Stimulated activated CD8-positive, alpha-beta memory T cell treated with anti-CD3 and anti-CD28 coated beads, Interleukin-7, amount 100 ng/mL, for 1 hour (primary cell): ENCODE measurements around the gene ABHD5.

Source experiments
- DNase-seq, 2 donors: peaks; one replicate each; pipeline ENCODE4 v3.0.0-alpha.2; 2020; ENCODE audit warnings: low read depth in 2 of 2

ABHD5 gene

DNA sequence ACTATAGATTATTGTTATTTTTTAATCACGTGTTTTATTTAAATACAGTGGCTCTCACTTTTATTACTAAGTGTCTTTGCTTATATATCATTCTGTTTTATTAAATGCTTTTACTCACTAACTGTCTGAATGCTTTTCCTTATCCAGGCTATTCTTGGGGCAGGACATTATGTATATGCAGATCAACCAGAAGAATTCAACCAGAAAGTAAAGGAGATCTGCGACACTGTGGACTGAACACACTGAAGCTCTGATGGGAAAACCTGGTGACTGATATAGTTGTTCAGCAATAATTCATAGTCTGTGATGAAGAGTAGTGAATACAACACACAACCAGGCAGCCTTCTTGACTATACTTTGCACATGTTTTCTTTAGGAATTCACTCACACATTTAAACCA is 27.6 kb downstream of the ABHD5 start:
- DNase-seq = no peak

DNA sequence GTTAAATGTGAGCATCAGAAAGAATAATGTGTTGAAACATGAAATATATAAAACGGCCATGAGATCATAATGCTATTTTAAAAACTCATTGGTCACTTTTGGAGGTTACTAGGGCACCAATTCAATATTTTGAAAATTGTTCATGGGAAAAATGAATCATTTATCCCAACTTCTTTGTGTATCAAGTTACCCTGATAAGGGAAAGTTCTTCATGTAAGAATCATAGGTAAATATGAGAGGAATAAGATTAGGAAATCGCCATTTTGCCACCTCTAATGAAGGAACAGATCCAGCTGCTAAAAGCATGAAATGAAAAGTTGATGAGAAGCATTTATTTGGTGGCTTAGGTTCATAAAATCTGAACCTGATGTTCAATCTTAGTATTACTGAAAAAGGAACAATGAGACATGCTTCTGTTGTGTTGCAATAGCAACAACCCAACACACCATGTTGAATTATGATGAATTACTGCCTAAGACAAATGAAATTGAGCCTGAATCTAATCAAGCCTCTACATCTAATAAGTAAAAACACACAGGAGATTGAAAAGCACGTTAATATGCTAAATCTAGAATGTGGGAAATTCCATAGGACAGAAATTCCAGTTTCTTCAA is 32.5 kb downstream of the ABHD5 start:
- no peak for DNase-seq

DNA sequence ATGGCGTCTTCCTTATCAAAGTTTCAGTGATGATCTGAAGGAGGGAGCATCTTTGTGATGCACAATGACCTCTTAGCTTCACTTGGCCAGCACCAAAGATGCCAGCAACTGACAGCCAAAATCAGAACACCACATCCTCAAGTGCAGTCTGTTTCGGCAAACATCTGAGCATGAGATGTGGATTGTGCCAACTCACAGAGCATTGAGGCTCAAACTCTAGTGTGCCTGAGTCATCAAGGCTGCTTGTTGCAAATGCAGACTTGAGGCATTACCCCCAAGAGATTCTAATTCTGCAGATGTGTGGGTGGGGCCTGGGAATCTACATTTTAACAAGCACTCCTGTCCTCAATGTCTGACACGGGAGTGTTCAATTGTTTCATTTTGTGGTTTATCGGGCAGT is 35.8 kb downstream of the ABHD5 start:
- no peak for DNase-seq

DNA sequence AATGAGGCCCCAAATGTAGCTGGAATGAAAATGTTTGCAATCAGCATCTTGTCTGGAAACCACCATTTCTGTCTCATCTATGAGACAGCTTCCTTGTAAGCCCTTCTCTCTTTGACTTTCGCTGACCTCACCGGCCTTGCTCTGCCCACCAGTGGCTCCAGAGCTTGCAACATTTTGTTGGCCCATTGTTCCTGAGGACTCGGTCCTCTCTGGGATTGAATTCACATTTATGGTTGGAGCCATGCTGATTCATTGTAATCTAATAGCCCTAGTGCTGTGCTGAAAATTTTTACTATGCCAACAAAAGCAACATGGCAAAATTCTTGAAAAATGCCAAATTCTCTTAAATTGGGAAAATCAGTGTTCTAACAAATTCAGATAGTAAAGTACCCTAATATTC is 37.2 kb downstream of the ABHD5 start:
- DNase-seq = no peak

DNA sequence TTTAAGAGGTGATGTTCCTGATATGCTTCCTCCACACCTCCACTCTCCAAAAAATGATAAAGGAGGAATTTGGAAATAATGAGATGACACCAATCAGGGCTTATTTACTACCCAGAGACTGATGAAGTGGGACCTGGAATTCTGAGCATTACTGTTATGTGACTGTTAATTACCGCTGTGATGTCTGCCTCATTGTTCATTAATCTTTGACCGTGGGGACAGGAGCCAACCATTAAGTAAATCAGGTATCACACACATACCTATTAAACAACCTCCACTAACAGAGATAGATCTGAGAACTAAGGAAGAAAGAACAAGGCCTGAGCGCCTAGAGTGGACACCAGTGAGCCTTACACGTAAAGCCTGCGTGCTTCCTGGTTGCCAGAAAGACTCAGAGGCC is 37.7 kb downstream of the ABHD5 start:
- DNase-seq = no peak

DNA sequence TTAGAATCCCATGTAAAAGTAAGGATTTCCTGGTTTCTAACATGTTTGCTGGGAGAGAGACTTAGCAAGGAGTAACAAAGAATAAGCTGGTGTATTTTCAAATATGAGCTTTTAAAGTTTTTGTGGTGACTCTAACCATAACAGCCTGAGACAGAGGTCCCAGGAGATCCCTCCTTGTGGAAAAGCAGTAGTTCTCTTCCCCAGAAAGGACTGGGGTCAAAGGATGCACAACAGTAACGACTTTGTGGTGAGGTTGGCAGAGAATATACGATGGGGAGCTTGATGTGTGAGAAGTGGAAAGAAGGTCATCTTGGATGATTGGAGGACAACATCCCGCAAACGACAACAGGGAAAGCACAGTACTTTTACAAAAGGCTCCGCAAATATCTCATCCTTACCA is 38.2 kb downstream of the ABHD5 start:
- DNase-seq = no peak

DNA sequence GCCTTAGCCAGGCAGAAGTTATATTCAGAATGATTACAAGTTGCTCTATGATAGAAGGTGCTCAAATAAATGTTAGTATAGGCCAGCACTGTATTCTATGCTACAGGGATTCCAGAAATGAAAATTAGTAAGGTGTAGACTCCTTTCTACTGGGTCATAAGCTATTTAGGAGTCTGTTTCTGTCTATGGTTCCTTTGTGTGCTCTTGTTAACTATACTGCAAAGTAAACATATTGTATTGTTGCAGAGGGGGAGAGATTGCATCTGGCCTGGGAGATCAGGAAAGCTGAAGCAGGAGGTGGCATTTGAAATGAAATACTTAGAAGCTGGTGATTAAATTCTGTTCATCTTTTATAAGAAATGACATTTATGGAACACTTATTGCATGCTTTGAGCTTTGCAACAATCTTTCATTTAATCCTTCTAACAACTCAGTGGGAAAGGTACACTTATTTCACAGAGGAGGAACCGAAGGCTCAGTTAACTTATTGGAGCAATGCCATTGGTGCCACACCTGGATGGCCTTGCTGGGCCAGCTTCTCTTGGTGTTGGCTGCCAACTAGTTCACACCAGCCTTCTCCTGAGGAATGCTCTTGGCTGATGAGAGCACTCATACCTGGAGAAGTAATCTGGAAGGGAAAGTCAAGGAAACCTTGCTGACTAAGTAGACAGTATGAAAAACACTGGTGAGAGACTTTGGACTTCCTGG is 39.1 kb downstream of the ABHD5 start:
- DNase-seq = no peak

DNA sequence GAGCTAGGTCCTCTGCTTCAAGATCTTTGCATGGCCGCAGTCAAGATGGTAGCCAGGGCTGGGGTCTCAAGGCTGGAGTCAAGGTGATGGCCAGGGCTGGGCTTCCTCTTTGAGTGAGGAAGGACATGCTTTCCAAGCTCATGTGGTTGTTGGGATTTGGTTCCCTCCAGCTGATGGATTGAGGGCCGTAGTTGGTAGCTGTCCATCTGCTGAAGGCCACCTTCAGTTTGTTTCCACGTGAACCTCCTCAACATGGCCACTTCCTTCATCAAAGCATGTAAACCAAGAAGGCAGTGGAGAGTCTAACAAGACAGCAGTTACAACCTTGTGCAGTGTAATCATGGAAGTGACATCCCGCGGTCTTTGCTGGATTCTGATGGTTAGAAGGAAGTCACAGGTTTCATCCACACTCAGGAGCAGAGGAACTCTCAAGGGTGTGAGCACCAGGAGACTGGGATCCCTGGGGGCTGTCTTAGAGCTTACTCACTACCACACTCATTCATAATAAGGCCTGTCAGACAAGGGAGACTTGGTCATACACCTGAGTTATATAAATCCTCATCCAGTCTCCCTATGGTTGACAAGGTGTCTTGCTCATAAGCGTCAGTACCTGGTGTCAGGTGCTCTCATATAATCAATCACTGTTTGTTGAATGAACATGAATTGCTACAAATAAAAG is 42.1 kb downstream of the ABHD5 start:
- no peak for DNase-seq

DNA sequence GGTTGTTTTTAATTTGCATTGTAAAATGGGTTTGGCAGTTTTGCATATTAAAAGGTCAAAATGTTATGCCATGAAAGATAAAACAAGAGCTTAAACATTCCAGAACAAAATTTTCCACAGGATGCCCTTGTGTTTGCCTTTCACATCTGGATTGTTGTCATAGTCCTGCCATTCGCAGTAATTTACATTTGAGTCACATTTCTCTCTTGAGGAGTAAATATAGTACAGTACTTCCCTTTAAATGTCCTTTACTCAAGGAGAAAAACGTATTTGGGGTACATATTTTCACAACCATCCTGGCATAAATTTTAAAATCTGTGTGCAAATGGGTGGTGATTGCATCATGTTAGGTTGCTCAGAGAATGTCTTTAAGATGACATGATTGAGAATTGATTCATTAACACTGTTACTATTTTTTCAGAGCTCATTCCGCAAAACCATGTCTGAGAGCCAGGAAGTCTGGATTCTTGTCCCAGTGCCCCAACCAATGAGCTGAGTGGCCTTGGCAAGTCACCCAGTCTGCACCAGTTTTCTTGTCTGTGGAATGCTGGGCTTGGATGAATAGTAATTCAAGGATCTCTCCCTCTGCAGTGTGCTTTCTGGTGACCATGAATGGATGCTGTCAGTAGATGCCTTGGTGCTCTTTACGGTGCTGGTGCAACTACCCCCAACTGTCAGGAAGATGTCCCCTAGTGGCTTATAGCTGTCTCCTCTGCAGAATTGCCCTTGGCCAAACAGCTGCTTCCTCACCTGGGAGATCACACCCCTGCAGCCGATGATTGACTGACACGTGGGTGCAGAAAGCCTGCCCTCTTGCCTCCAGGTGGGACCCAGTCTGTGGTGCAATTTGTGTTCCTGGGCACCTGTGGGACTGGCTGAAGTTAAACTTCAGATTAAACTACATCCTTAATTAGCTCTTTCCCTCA is 43.0 kb downstream of the ABHD5 start:
- no peak for DNase-seq

DNA sequence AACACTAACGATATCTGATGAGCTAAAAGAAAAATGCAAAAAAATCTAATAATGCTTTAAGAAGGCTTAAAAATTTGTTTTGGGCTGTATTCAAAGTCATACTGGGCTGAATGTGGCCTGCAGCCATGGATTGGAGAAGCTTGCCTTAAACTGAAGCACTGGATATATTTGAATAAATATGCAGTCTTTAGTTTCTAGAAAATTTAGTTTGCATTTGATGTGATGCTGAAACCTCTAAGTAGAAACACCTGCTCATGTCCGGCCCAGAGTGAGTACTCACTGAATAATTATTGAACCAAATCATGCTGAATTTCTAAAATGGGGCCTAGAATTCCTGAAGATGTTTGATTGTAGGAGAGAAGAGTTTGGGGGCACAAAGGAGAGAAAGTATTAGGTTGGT is 43.9 kb downstream of the ABHD5 start:
- no peak for DNase-seq

DNA sequence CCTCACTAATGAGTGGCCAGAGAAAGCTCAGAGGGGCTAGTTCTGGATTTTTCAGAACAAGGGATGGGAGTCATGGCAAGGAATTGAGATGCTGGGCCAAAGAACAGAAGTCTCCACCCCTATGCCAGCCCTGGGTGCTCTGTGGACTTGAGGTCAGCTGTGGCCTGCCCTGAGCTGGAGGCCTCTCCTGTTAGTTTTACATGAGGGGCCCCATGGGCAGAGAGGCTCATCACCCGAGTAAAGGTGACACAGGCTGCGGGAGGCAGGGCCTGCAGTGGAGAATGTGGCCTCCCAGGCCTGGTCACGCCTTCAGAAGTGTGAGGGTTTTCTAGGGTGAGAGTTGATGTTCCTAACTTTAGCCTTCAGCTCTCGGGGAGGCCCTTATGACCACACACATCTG is 44.9 kb downstream of the ABHD5 start:
- DNase-seq = no peak

DNA sequence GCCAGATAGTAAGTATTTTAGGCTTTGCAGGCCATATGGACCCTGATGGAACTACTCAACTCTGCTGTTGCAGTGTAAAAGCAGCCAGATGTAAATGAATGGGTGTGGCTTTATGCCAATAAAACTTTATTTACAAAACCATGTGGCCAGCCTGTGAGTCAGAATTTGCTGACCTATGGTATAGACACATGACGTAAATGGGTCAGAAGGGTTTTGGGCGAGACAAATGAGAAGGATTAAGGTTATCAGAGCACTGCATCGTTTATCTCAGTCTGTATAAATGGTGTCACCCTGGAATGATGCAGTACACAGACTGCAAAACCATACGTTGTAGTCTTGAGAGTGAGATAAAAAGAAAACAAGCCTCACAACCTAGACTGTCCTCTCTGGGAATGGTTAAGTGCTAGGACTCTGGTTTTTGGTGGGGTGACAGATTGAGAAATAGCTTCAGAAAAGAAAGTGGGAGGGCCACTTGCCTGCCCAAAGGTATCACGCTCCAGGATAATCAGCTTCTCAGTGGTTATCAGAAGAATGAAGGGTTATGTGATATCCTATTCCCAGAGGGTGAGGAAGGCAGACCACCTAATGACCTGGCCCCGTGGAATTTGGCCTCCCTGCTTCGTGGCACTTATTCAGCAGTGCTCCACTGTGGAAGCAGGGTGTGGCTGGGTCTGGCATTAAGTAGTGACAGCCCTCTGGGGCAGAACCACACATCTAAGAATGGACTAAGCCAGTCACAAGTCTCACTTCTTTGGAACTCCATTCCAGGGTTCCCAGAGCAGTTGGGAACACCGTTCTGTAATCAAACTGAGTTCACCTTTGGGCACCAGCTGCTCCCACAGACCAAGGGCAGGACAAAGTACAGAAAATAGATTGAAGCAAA is 46.1 kb downstream of the ABHD5 start:
- DNase-seq = no peak

DNA sequence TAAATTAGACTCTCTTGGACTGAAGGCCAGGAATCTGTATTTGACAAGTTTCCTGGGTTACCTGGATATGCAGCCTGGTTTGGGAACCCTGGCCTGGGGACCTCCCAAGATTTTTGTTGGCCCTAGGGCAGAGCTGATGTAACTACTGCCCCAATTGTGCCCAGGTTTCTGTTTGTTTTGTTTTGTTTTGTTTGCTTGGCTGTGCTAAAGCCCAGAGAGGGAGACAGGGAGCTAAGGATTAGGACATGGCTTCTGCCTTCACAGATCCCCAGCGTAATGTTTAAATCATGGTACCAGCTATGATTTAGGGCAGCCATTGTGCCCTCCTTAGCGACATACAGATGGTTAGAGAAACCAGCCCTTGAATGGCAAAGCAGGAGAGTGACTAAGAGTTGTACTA is 47.6 kb downstream of the ABHD5 start:
- no peak for DNase-seq

DNA sequence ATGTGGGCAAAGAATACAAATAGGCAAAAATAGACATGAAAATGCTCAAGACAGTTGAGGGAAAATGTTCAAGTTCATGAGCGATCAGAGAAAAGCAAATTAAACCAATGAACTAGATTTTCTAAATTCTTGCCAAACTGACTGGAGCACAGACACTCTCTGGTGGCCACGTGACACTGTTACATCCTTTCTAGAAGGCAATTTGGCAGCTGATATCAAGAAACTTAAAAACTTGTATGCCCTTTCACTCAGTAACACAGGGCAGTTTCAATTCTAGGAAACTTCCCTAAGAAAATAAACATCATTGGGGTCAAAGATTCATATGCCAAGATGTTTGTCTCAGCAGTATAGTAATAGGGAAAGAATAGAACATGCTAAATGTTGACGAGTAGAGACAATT is 52.2 kb downstream of the ABHD5 start:
- no peak for DNase-seq

DNA sequence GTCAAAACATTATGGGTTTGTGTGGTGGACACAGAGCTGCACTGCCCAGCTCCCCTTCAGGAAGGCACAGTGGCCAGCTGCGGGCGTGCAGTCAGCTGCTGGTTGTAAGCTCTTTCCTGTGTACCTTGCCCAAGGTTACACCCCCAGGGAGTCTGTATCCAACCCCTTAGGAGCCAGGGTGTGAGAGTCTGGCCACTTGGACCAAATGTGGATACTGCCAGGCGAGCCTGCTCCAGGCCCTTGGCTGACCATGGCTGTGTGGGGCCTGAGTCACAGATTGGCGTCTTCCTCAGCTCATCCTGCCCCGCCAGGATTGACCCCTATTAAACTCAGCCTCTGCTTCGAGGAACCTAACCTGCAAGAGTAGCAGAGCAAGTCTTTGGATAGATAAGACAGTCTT is 56.9 kb downstream of the ABHD5 start:
- no peak for DNase-seq

DNA sequence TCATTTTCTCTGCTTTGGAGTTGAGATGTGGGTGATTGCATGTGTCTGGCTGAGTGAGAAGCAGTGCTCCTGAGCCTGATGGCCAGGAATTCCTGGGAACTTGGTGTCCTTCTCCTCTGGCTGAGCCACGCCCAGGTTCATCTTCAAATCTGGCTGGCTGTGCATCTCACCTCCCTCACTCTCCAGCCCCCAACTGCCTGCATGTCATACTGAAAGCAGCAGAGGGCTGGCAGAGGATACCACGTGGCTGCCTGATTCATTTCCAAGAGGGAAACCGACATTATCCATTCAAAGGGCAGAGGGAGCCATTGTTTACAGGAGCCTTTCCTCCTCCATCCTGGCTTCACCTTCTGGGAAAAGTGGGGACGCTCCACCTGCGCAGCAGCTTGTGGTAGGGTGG is 57.4 kb downstream of the ABHD5 start:
- no peak for DNase-seq

DNA sequence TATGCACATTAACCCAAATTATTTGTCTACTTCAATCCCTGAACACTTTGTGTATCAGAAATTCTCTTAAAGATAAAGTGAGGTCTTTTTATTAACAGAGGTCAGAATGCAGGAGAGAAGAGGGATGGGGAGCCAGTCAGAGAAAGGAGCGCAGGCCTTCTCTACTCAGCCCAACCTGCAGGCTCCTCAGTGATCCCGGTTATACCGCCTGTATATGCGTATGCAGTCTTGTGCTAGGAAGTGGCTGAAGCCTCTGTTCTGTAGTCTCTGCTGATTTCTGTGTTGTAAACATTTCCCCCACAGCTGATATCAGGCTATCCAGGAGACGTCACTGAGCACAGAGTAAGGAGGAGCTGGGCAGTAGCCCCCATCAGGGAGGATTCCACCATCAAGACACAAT is 57.9 kb downstream of the ABHD5 start:
- DNase-seq = no peak

DNA sequence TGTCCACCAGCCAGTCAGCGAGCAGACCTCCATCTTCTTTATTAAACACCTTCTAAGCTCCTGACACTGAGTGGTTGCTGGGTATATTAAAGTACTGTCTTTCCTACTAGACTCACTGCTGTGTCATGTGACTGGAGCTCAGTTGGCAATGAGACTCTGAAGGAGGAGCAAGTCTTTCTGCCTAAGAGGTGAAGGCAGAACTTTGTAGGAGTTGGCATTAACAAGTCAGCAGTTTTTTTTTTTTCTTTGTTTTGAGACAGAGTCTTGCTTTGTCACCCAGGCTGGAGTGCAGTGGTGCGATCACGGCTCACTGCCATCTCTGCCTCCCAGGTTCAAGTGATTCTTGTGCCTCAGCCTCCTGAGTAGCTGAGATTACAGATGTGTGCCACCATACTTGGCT is 62.2 kb downstream of the ABHD5 start:
- DNase-seq = no peak

DNA sequence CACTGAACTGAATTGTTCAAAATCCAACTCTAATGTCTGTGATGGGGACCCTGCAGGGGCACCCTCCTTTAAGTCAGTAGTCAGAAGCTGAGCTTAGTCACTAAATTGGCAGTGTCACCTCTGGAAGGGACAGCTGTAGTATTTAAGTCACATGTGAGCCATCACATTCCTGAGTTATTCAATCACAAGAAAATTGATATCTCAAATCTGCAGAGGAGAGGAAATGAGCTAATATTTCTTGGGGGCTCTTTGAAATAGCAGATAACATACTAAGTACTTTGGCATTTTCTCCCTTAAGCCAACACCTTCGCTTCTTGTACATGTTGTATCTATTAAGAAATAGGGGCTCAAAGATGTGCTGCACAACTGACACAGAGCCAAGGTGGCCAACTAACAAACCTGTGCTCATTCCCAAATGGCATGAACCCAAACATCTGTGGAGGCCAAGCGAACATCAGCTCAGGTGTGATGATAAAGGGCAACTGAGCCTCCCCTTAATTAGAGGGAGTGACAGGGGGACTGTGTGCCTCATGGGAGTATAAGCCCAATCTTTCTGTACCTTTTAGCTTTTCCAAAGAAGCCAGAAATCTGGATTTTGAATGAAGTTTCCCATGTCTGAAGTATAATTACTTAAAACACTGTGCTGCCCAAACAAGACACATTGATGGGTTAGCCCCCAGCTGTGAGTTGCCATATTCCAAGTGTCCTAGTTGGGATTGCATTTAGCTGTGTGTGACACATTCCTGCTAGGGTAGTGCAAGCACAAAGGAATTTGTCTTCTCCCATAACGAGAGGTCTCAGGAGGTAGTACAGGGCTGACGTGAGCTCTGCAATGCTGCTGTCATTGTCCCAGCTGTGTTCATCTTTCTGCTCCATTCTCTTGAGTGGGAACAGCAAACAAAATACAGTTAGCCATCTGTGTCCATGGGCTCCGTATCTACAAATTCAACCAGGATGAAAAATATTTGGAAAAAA is 63.3 kb downstream of the ABHD5 start:
- DNase-seq = no peak
